ENCODE measurements around the gene HELLS. TPM values are rescaled to one million over a fixed set of nuclear protein-coding genes. Genes with fewer than 3 reads are reported as not detected.
"Not testable (repeated sequence)": the region's sequence is repeated elsewhere in the genome, so short reads cannot be mapped to it uniquely, and the experiment has no call there.

Gene HELLS
- total RNA-seq: 100 to 1,000 TPM; 135 to 141 TPM

DNA sequence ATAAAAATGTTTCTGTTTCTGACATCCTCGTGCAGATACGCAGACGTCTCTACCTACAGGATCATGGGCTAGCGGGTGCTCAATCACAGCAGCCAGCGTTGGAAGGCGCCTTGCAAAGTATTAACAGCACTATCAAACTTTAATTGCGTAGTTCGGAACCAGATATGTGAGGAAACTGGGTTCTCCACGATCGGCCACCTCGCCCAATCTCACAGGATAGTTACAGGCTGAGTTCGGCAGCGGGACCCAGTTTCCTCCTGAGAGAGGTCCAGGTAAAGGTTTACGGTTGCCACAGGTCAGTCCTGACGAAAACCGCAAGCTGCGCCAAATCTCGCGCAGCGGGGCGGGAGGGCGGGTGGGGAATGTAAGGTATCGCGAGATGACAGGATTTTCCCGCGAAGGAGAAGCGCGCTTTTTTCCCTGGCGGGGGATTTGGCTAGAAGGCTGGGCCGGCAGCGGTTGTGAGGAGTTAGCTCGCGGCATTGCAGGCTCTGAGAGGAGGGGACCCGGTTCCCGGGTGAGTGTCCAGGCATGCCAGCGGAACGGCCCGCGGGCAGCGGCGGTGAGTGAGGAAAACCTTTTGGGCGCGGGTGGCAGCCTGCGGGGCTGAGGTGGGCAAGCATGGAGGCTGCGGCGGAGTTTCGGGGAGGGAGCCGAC is at the start of gene HELLS:
TSS of gene HELLS (plus strand) at position 398 of the 658 bp plus-strand sequence. CDS start at position 532, 134 bp downstream.
- intact Hi-C loops (cut with micrococcal nuclease): loop anchor here (1.0 to 5.0 kb wide), 6 partner anchors 45 to 843 kb away; partner anchors contain the start of genes FRA10AC1, NOC3L and SLC35G1

DNA sequence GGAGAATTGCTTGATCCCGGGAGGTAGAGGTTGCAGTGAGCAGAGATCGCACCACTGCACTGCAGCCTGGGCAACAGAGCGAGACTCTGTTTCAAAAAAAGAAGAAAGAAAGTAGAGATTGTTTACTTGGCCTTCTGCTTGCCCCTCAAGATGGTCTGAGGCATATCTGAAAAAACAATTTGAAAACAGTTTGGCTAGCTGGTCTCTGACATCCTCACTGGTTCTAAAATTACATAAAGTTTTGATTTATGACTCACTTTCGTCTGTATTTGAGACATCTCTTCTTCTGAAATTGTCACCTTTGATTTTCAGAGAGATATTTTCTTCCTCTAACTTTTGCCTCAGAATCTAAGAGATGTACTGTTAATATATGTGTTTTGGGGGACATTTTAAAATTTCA is 49.6 kb upstream of the HELLS start:
- peaks cover 4% of the 10 kb centered on the region for H3K4me1 Mint-ChIP-seq (ENCODE audit: low read depth)
- no peaks in the 10 kb centered on the region for H3K36me3 Mint-ChIP-seq
- no peaks in the 10 kb centered on the region for H3K9me3 Mint-ChIP-seq
- ChIA-PET POLR2A (no interaction called here), CTCF (no interaction called here)
- intact Hi-C loops (cut with micrococcal nuclease): no loop called here
- H3K27ac Mint-ChIP-seq: no peak overlapping the region
- peaks cover under 1% of the 10 kb centered on the region for H3K27me3 Mint-ChIP-seq
- no peak overlapping the region for H3K4me3 Mint-ChIP-seq
- DNase-seq: no peak

More for the DNA sequence above, at the start of gene HELLS:
- H3K4me3 Mint-ChIP-seq: peak within 1 kb of the TSS; percentile 98
- no peaks in the 10 kb centered on the region for H3K27me3 Mint-ChIP-seq
- peak within 1 kb of the TSS; percentile 93 for H3K27ac Mint-ChIP-seq
- DNase-seq: peak; percentile 88
- CTCF ChIA-PET: interaction anchor here (1.4 kb wide), 1 partner anchor 183 kb away, joined by 6 read pairs; the partner anchor contains the start of gene NOC3L
- peaks cover 26% of the 10 kb centered on the region for H3K36me3 Mint-ChIP-seq
- peaks cover 21% of the 10 kb centered on the region for H3K4me1 Mint-ChIP-seq (ENCODE audit: low read depth)
- POLR2A ChIA-PET: interaction anchor here (1.0 to 1.3 kb wide), 2 partner anchors 10 to 60 kb away, joined by 3 to 5 read pairs; no protein-coding TSS in a partner anchor
- H3K9me3 Mint-ChIP-seq: no peaks in the 10 kb centered on the region

DNA sequence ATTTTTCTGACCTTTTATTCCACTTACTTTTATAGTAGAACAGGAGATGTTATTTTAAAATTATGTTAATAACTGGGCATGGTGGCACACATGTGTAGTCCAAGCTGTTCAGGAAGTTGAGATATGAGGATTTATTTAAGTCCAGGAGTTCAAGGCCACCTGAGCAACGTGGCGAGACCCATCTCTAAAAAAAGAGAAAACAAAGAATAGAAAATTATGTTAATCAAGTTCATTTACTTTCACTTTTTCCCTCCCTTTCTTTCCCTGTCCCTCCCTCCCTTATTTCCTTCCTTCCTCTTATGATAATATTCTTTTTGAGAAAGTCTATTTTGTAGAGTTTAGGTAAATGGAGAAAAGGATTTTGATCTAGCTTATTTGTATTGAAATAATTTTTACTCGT is 48.9 kb upstream of the HELLS start:
- CTCF ChIA-PET: no interaction called here
- DNase-seq: no peak
- Mint-ChIP-seq H3K4me1 (ENCODE audit: low read depth) (peaks cover 4% of the 10 kb centered on the region), H3K4me3 (no peak overlapping the region), H3K9me3 (no peaks in the 10 kb centered on the region), H3K36me3 (no peaks in the 10 kb centered on the region), H3K27me3 (no peaks in the 10 kb centered on the region), H3K27ac (no peak overlapping the region)
- POLR2A ChIA-PET: no interaction called here
- intact Hi-C loops (cut with micrococcal nuclease): no loop called here

DNA sequence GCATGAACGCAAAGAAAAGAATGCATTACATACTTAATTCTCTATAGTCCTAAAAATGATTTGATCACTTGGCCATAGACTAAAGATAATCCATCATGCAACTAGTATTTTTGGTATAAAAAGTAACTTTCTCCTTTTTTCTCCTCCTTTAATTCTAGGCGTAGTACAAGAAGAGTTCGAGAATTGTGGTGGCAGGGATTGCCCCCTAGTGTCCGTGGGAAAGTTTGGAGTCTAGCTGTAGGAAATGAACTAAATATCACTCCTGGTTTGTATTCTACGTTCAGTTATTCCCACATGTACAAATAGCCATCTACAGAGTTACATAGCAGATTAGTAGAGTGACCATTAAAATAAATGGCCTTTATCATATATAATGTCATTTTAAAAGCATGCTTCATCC is 45.5 kb upstream of the HELLS start:
- no peak for DNase-seq
- POLR2A ChIA-PET: no interaction called here
- H3K27me3 Mint-ChIP-seq: no peaks in the 10 kb centered on the region
- no peaks in the 10 kb centered on the region for H3K36me3 Mint-ChIP-seq
- peaks cover 4% of the 10 kb centered on the region for H3K4me1 Mint-ChIP-seq (ENCODE audit: low read depth)
- CTCF ChIA-PET: no interaction called here
- no peaks in the 10 kb centered on the region for H3K9me3 Mint-ChIP-seq
- H3K27ac Mint-ChIP-seq: no peak overlapping the region
- no peak overlapping the region for H3K4me3 Mint-ChIP-seq
- intact Hi-C loops (cut with micrococcal nuclease): no loop called here

DNA sequence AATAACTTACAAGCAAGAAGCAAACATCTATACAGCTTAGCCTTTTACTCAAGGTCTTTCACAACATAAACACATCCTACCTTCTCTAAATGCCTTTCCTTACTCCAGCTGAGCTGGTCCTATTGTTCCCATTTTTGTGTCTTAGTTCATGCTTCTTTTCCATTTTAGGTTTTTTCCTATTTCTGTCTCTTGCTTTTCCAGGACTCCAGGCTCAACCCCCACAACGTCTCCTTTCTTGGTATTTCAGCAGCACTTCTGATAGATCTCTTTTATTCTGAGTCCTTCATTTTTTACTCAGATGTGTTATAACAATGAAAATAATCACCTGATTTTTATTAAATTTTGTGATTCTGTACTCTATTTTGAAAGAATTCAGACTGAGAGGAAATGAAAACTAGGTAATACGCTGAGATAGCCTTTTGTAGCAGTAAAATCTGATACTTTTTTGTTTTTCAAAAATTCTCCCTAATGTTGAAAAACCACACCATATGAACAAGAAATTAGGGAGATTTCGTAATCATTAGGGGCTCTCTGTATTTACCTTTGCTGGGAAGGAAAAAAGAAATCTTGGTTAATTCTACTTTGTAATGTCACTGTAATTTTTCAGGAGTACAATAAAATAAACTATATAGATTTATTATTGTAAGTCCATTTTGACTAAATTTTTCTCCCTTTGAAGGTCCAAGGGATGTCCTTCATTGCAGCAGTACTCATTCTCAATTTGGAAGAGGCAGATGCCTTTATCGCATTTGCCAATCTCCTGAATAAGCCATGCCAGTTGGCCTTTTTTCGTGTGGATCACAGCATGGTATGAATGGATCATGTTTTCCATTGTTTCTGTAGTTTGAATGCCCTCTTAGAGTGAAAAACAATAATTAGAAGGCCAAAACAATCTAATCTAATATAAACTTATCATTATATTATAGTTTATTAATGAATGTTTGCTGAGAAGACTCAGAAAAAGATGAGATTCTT is 24.0 kb upstream of the HELLS start:
- Mint-ChIP-seq H3K4me1 (ENCODE audit: low read depth) (no peaks in the 10 kb centered on the region), H3K36me3 (no peaks in the 10 kb centered on the region), H3K27ac (no peak overlapping the region), H3K9me3 (no peaks in the 10 kb centered on the region), H3K27me3 (peaks cover 6% of the 10 kb centered on the region), H3K4me3 (no peak overlapping the region)
- ChIA-PET POLR2A (no interaction called here), CTCF (no interaction called here)
- intact Hi-C loops (cut with micrococcal nuclease): no loop called here
- no peak for DNase-seq

DNA sequence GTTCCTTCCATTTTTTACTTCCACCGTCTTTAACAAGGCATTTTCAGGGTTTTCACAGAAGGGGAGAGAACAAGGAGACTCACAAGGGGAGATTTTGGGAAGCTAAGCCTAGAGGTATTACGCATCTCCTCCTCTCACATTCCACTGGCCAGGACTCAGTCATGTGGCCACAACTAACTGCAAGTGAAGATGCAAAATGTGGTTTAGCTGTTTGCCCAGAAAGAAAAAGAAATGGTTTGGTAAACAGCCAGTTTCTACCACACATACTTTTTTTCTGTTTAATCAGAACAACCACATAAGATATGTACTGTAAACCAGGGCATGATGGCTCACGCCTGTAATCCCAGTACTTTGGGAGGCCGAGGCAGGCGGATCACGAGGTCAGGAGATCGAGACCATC is 21.4 kb upstream of the HELLS start:
- no peak for DNase-seq
- Mint-ChIP-seq H3K36me3 (no peaks in the 10 kb centered on the region), H3K27me3 (peaks cover 8% of the 10 kb centered on the region), H3K4me3 (no peak overlapping the region), H3K4me1 (ENCODE audit: low read depth) (no peaks in the 10 kb centered on the region), H3K9me3 (no peaks in the 10 kb centered on the region), H3K27ac (no peak overlapping the region)
- intact Hi-C loops (cut with micrococcal nuclease): no loop called here
- ChIA-PET POLR2A (no interaction called here), CTCF (no interaction called here)

DNA sequence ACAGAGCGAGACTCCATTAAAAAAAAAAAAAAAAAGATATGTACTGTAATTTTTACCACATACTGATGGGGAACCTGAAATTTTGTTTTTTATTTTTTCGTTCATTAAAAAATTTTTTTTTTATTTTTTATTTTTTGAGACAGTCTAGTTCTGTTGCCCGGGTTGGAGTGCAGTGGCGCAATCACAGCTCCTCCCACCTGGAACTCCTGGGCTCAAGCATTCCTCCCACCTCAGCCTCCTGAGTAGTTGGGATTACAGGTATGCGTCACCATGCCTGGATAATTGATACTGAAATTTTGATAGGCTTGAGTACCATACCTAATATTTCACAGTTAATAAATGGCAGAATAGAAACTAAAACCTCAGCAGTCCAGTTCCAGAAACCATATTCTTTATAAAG is 20.9 kb upstream of the HELLS start:
- H3K27me3 Mint-ChIP-seq: peaks cover 8% of the 10 kb centered on the region
- H3K36me3 Mint-ChIP-seq: no peaks in the 10 kb centered on the region
- CTCF ChIA-PET: no interaction called here
- POLR2A ChIA-PET: no interaction called here
- no peaks in the 10 kb centered on the region for H3K4me1 Mint-ChIP-seq (ENCODE audit: low read depth)
- H3K9me3 Mint-ChIP-seq: no peaks in the 10 kb centered on the region
- intact Hi-C loops (cut with micrococcal nuclease): no loop called here
- no peak for DNase-seq
- no peak overlapping the region for H3K4me3 Mint-ChIP-seq
- no peak overlapping the region for H3K27ac Mint-ChIP-seq

DNA sequence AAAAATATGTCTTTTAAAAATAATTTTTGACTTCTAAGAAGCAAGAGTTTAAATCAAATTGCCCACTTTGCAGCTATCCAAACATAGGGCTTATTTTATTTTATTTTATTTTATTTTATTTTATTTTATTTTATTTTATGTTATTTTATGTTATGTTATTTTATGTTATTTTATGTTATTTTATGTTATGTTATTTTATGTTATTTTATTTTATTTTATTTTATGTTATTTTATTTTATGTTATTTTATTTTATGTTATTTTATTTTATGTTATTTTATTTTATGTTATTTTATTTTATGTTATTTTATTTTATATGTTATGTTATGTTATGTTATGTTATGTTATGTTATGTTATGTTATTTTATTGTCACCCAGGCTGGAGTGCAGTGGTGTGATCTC is 14.0 kb upstream of the HELLS start:
- H3K36me3 Mint-ChIP-seq; DNase-seq; H3K27ac Mint-ChIP-seq; intact Hi-C loops (cut with micrococcal nuclease); H3K4me1 Mint-ChIP-seq (ENCODE audit: low read depth); CTCF ChIA-PET; POLR2A ChIA-PET; H3K9me3 Mint-ChIP-seq; H3K4me3 Mint-ChIP-seq: not testable (repeated sequence)
- peaks cover 16% of the 10 kb centered on the region for H3K27me3 Mint-ChIP-seq

DNA sequence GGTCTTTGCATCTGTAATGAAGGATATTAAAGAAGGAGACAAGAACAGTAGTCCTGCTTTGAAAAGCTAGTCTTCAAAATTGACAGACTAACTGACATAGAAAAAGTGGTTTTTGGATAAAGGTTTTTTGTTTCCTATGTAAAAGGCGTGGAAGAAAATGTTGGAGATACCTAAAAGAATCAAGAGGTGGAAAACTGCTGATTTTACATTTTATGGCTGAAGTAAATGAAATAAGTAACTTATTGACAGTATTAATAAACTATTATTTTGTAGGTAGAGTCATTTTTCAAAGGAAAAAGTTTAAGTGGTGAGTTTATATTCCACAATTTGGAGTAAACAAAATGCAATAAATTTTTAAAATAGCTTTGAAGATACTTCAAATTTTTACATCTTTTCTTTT is 12.6 kb upstream of the HELLS start:
- H3K27ac Mint-ChIP-seq: no peak overlapping the region
- no peaks in the 10 kb centered on the region for H3K36me3 Mint-ChIP-seq
- ChIA-PET CTCF (no interaction called here), POLR2A (no interaction called here)
- no peak for DNase-seq
- no peak overlapping the region for H3K4me3 Mint-ChIP-seq
- no peaks in the 10 kb centered on the region for H3K4me1 Mint-ChIP-seq (ENCODE audit: low read depth)
- H3K27me3 Mint-ChIP-seq: peaks cover 16% of the 10 kb centered on the region
- intact Hi-C loops (cut with micrococcal nuclease): no loop called here
- no peaks in the 10 kb centered on the region for H3K9me3 Mint-ChIP-seq

DNA sequence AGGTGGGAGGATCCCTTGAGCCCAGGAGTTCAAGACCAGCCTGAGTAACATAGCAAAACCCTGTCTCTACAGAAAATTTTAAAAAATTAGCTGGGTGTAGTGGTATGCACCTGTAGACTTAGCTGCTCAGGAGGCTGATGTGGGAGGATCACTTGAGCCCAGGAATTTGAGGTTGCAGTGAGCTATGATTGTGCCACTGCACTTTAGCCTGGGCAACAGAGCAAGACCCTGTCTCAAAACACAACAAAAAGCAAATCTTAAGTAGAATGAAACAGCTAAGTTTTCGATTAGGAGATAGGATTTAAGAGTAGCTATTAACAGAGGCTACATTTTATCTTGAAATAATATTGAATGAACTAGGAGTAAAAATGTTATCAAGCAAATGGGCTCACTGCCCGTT is 3.3 kb upstream of the HELLS start:
- POLR2A ChIA-PET; DNase-seq; CTCF ChIA-PET; H3K27ac Mint-ChIP-seq; H3K27me3 Mint-ChIP-seq; H3K4me3 Mint-ChIP-seq; intact Hi-C loops (cut with micrococcal nuclease); H3K9me3 Mint-ChIP-seq: not testable (repeated sequence)
- peaks cover 13% of the 10 kb centered on the region for H3K4me1 Mint-ChIP-seq (ENCODE audit: low read depth)
- peaks cover 15% of the 10 kb centered on the region for H3K36me3 Mint-ChIP-seq

DNA sequence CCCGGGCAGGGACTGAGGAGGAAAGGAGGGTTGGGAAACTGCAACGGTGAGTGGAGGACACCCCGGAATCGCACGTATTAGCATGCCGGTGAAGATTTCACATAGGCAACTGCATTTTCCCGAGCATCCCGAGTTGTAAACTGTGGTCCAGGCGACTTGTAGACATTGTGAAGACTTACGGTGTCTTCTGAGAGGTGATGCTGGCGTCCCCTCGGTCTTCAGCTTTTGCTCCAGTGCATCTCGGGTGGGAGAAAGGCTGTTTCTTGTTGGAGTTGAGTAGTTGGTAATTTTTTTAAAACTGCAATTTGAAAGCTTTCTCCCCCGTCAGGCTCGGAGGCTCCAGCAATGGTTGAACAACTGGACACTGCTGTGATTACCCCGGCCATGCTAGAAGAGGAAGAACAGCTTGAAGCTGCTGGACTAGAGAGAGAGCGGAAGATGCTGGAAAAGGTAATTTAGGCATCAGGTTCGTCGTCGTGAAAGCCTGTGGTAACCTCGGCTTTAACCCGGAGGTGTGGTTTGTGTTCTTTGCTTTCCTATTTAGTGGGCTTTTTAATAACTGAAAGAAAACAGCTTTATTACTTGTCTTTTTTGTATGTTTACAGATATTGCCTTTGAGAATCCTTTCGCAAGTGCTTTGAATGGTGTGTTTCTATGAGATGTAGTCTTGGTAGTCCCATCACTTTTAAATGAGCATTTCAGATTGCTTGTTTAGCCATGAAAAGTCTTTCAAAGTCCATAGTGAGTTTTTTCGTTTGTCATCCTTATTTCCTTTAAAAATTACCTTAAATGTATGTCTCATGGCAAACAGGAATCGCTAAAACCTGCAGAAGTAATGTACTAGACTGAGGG is 687 bp downstream of the HELLS start:
- Mint-ChIP-seq H3K4me3 (peak overlapping the region; percentile 98), H3K4me1 (ENCODE audit: low read depth) (peaks cover 21% of the 10 kb centered on the region), H3K27me3 (no peaks in the 10 kb centered on the region), H3K36me3 (peaks cover 29% of the 10 kb centered on the region), H3K9me3 (no peaks in the 10 kb centered on the region), H3K27ac (peak overlapping the region; percentile 93)
- POLR2A ChIA-PET: interaction anchor here (1.0 to 1.3 kb wide), 3 partner anchors 9 to 60 kb away, joined by 3 to 5 read pairs (median 3); no protein-coding TSS in a partner anchor
- DNase-seq: peak; percentile 13
- intact Hi-C loops (cut with micrococcal nuclease): loop anchor here (5.0 kb wide), 2 partner anchors 654 to 691 kb away; partner anchors contain the start of gene SLC35G1
- CTCF ChIA-PET: interaction anchor here (0.6 to 1.4 kb wide), 3 partner anchors 183 to 844 kb away, joined by 3 to 6 read pairs (median 3); partner anchors contain the start of genes FRA10AC1 and NOC3L

DNA sequence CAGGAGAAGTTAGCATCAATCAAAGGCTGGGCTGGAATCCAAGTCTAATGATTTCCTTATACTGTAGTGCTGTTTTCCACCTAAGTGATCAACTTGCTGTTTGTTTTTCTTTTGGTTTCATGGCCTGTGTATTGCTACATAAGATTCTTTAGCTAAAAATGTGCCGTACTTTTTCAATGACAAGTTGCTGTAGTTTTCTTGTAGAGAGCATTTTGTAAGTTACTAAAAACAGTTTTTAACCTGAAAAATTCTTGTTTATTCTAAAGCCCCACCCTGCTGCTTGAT is 1.3 kb downstream of the HELLS start:
- DNase-seq: no peak
- H3K4me1 Mint-ChIP-seq (ENCODE audit: low read depth): peaks cover 21% of the 10 kb centered on the region
- peaks cover 29% of the 10 kb centered on the region for H3K36me3 Mint-ChIP-seq
- no peaks in the 10 kb centered on the region for H3K9me3 Mint-ChIP-seq
- ChIA-PET POLR2A (interaction anchor here (1.0 kb wide), 1 partner anchor 22 kb away, joined by 3 read pairs; no protein-coding TSS in a partner anchor), CTCF (interaction anchor here (0.6 to 0.7 kb wide), 2 partner anchors 567 to 845 kb away, joined by 3 read pairs; partner anchors contain the start of gene FRA10AC1)
- no peaks in the 10 kb centered on the region for H3K27me3 Mint-ChIP-seq
- H3K4me3 Mint-ChIP-seq: peak overlapping the region; percentile 98
- intact Hi-C loops (cut with micrococcal nuclease): loop anchor here (5.0 kb wide), 2 partner anchors 655 to 690 kb away; partner anchors contain the start of gene SLC35G1
- no peak overlapping the region for H3K27ac Mint-ChIP-seq

All from activated CD4-positive, alpha-beta memory T cell treated with anti-CD3 and anti-CD28 coated beads for 36 hours (primary cell).